ENCODE results near the gene TMEM51. TPM values are rescaled to one million over a fixed set of nuclear protein-coding genes. Genes with fewer than 3 reads are reported as not detected.

TMEM51 gene
- polyA plus RNA-seq, 4 donors = 20.0 to 23.2 (median 20.9) TPM

DNA sequence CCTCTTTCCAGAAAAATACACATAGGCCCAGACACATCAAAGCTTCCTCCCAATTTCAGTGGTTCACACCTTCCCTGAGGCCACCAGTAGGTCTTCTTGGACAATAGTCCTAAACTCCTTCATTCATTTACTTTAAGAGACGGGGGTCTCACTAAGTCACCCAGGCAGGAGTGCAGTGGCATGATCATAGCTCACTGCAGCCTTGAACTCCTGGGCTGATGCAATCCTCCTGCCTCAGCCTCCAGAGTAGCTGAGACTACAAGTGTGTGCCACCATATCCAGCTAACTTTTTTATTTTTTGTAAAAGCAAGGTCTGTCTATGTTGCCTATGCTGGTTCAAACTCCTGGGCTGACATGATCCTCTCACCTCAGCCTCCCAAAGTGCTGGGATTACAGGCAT lies 85.2 kb downstream of the TMEM51 start:
- DNase-seq (ENCODE audit: low read depth in 4 of 4, low spot score in 3 of 4) = no peak

DNA sequence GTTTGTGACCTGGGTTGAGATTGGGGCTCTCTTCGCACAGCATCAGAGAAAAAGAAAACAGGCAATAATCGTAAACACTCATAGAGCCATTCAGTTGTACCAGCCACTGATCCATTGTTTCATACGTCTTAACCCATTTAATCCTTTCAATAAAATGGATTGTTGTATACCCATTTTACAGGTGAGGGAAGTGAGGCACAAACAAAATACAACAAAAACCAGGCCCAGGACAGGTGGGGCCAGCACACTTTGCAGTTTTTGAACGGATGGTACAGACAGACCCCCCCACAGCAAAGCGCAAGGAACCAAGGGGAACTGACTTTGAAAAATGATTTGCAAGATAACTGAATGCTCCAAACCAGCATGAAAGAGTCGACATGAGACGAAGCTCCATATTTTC lies 89.2 kb downstream of the TMEM51 start:
- DNase-seq (ENCODE audit: low read depth in 4 of 4, low spot score in 3 of 4) = no peak

DNA sequence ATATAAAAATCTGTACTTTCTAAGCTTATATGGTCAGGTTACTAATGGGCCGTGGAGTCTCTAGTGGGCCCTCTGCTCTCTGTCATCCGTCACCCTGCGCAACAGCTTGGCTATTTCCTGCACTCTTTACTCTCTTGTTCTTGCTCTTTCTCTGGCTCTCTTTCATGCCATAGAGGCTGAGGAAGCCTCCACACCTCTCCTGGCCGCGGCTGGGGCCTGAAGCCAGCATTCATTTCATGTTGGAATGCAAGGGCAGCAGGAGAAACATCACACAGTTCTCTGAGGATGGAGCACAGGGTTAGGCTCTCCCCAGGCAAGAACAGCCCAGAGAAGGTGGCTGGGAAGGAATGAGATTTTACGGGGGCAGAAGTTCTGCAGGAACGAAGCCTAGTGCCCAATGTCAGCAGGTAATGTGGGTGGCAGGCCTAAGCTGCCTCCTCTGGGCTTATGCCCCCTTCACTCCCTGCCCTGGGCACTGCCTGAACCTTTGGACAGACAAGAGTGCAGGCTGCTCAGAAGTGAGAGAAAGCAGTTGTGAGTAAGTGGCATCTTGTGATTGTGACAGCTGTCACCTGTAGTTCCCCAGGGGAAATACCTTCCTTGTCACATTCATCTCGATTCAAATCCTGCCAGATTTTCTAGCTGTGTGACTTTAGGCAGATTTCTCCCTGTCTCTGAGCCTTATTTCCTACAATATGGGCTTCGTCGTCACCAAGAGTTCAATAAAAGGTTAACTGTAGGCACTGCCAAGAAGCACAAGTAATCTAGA lies 89.9 kb downstream of the TMEM51 start:
- DNase-seq (ENCODE audit: low read depth in 4 of 4, low spot score in 3 of 4) = no peak

DNA sequence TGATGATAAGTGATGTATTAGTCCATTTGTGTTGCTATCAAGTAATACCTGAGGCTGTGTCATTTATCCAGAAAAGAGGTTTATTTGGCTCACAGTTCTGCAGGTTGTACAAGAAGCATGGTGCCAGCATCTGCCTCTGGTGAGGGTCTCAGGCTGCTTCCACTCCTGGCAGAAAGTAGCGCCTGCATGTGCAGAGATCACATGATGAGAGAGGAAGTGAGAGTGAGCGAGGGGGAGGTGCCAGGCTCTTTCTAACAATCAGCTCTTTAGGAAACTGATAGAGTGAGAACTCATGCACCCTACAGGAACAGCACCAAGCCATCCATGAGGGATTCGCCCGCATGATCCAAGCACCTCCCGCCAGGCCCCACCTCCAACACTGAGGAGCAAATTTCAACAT lies 91.3 kb downstream of the TMEM51 start:
- DNase-seq (ENCODE audit: low read depth in 4 of 4, low spot score in 3 of 4) = no peak

DNA sequence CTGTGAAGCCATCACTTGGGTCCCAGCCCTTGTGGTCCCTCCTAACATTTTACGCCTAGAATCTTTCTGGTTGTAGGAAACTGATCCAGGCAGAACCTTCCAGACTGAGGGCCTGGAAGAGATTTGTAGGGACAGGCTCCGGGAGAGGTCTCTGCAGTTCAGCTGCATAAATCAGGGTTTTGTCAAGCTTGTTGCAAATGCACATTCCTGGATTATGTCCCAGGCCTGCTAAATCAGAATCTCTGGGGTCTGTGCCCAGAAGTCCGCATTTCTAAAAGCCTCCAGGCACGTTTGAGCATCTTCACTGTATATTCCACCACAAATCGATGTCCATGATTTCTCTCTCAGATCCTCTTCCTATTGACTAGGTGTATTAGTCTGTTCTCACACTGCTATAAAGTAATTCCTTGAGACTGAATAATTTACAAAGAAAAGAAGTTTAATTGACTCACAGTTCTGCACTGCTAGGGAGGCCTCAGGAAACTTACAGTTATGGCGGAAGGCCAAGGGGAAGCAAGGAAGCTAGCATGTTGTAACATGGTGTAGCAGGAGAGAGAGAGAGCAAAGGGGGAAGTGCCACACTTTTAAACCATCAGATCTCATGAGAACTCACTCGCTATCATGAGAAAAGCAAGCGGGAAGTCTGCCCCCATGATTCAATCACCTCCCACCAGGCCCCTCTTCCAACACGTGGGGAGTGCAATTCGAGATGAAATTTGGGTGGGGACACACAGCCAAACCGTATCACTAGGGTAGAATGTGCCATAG lies 92.2 kb downstream of the TMEM51 start:
- DNase-seq (ENCODE audit: low read depth in 4 of 4, low spot score in 3 of 4) = no peak

DNA sequence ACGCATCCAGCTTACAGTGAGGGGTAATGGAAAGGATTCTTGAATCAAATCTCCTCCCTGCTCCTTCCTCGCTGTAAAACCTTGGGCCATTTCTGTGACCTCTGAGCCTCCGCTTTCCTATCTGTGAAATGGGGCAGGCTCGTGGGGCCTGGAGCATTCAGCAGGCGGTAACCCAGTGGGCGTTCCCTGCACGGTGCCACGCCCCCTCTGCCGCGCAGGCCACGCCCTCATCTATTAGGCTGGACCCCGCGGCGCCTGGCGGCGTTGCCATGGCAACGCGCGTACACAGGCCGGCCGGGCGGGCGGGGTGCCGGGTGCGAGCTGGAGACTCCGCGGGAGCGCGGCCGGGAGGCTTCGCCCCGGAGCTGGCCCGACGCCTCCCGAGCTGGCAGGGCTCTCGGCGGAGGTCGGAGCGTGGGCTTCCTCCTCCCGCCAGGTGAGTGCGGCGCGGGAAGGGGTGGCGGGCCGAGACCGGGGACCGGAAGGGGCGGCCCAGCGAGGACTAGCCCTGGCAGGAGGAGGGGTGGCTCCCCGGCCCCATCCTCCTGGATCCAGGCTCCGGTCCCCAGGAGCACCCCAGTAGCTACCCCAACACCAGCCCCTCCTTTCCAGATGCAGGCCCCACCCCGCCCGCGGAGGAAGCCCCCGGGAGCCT lies 93.5 kb downstream of the TMEM51 start, which contains the start of gene FHAD1:
Gene FHAD1, plus strand, starts transcription at position 264 of the 655 bp plus-strand sequence. CDS start 4,562 bp downstream, outside the sequence.
- peak; percentile 55 to 73 (median 58) for DNase-seq (ENCODE audit: low read depth in 4 of 4, low spot score in 3 of 4)

DNA sequence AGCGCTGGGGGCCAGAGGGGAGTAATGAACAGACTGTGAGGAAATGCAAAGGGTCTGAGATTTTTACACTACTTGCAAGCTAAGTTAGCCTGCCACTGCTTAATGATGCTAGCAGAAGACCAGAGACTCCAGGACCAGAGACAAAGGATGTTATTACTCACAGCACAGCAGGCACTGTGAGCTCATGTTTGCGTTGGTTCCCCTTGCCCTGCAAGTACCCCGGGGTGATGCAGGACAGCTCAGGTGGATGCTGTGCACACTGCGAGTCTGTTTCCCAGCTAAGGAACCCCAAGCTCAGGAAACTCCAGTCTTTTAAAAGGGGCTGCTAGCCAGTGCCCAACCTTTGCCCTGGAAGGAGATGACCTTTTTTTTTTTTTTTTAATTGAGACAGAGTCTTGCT lies 94.7 kb downstream of the TMEM51 start:
- DNase-seq (ENCODE audit: low read depth in 4 of 4, low spot score in 3 of 4) = no peak

DNA sequence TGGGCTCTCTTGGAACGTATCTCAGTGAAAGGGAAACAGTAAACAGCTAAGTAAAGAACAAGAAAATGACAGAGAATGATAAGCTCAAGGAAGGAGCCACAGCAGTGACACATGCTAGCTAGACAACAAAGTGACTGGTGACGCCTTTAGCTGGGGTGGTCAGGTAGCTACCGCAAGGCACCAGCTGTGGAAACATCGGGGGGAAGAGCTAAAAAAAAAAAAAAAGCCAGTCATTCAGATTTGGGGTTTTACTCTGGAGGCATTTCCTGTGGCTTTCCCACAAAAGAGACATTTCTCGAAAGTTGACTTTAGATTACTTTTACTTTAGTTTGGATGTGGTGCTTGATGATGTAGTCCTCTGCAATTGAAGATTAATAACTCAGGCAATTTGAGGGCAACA lies 95.5 kb downstream of the TMEM51 start:
- DNase-seq (ENCODE audit: low read depth in 4 of 4, low spot score in 3 of 4) = no peak

DNA sequence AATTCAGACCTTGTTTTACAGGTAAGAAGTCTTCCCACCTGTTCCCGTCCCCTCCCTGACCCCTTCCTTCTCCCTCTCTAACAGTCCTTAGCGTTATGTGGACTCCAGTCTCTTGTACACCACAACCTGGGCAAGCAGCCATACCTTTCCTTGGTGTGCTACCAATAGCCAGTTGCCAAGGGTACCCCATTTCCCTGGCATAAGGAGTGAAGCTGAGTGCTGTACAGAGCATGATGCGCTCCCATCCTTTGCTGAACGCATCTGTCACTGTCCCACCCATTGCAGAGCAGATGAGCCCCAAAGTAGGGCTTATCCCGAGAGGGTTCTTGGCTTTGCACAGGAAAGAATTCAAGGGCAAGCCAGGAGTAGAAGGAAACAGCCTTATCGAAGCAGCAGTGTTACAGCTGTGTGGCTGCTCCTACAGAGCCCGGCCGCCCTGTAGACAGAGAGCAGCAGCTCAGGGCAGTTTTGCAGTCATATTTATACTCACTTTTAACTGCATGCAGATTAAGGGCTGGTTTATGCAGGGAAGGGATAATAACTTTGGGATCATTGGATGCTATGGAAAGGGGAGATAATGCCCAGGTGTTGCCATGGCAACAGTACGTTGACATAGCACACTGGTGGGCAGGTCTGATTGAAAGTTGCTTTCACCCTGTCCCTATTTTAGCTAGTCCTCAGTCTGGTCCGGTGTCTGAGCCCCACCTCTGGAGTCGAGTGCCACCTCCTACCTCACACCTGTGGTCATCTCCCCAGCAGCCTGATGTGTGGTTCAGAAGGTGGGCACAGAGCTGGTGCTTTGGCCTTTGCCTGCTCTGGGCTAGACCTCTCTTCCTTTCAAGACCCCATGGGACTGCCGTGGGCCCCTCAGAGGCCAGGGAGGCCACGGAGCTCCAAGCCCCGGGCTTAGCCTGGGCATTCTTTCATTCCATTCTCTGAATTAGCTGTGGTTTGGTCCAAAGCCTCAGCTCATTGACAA lies 98.6 kb downstream of the TMEM51 start:
- no peak for DNase-seq (ENCODE audit: low read depth in 4 of 4, low spot score in 3 of 4)

DNA sequence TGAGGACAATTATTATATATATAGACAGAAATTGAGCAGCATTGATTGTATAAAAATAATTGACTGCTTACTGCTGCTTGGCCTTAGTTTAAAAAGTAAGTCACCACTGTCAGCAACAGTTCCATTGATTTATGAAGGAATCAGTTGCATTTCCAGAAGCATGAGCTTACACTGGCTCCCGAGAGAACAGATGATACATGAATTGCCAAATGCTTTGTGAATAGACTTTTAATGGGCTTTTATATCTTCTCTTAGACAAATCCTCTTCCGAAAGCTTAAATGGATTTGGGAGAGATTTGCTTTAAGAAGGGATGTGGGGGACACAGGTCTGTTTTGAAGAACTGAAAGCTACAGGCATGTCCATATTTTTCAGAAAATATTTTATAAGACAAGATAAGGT lies 101.0 kb downstream of the TMEM51 start:
- DNase-seq (ENCODE audit: low read depth in 4 of 4, low spot score in 3 of 4) = no peak

DNA sequence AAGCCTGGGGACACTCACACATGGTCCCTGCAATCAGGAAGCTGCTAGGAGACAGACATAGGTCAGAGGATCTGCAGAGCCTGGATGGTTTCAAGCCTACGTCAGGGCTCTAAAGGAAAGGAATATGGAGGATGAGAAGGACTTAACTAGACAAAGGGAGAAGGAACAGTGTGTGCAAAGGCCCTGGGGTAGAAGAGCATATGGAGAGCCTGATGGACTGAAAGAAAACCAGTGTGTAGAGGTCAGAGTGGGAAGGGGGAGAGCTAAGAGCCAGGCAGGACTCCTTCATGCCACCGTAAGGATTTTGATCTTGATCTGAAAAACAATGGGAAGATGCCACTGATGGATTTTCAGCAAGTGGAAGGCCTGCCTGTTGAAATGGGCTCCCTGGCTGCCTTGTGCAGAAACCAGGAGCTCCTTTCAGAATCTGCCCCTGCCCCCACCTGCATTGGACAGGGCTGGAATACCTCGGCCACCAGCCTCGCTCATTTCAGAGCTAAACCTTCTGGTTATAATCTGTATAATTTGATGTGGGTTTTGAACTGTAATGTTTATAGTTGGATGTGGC lies 102.1 kb downstream of the TMEM51 start:
- DNase-seq (ENCODE audit: low read depth in 4 of 4, low spot score in 3 of 4) = no peak

DNA sequence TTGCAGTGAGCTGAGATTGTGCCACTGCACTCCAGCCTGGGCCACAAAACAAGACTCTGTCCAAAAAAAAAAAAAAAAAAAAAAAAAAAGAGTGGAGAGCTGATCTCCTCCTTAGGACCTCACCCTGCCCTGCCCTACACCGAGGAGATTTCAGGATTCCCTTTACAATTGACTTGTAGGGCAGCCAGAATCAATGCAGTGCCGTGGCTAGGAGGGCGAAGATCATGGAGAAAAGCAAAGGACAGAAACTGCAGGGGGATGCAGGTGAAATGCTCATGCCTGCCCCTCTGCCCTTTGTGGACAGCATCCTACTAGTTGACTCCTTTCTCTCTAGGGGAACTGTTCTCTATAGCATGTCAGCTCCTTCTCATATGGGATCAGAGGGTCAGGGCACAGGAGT lies 103.0 kb downstream of the TMEM51 start:
- no peak for DNase-seq (ENCODE audit: low read depth in 4 of 4, low spot score in 3 of 4)

DNA sequence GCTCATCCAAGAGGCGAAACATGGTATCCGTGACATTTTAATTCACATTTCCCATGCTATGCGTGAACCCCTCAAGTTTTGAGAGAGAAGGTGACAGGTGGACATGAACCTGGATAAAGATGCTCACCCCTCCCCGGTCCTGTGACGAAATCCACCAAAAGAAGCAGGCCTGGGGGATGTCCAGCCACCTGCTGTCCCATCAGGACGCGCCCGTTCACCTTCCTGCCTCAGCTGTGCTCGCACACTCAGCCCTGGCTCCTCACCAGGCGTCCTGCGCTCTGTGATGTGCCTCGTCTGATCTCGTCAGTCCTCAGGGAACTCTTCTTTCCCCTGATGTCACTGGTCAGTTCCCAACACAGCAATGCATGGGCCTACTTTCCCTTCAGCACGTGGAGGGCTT lies 103.8 kb downstream of the TMEM51 start:
- no peak for DNase-seq (ENCODE audit: low read depth in 4 of 4, low spot score in 3 of 4)

DNA sequence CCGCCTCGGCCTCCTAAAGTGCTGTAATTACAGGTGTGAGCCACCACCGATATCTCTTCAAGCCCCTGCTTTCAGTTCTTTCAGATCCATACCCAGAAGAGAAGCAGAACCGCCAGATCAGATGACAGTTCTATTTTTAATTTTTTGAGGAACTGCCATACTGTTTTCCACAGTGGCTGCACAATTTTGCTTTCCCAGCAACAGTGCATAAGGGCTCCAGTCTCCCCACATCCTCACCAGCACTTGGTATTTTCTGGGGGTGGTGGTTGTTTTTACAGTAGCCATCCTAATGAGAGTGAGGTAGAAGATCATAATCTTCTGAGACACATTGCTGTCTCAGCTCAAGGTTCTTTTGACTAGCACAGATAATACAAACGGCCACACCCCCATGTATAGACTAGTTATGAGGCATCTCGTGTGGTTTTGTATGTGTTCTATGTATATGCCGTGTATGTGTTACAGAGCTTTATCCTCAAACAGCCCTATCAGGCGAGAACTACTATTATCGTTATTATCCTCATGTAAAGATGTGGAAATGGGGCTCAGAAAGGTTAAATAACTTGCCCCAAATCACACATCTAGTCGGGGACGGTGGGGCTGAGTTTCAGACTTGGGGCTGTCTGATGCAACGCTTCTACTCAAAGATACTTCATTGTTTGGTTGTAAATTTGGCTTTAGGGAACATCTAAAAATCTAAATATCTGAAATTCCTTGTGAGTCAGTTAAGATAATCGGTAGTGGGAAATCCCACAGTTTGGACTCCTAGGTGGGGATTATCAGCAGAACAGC lies 105.5 kb downstream of the TMEM51 start:
- no peak for DNase-seq (ENCODE audit: low read depth in 4 of 4, low spot score in 3 of 4)

DNA sequence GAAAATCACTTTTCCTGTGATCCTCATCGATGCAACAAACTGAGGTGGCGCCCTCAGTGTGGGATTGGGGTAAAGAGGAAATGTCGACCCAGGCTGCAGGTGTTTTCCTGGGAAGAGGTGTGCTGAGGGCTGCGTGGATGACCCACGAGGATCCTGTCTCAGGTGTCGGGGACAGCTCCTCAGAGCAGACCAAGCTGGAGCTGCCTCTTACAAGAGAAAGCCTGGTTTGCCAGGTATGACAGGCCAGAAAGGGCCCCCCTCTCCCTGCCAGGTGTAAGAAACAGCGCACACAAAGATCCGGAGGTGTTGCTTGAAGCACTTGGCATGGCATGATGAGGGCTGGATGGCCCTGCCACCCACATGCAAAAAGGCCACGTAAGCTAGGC lies 106.1 kb downstream of the TMEM51 start:
- no peak for DNase-seq (ENCODE audit: low read depth in 4 of 4, low spot score in 3 of 4)

DNA sequence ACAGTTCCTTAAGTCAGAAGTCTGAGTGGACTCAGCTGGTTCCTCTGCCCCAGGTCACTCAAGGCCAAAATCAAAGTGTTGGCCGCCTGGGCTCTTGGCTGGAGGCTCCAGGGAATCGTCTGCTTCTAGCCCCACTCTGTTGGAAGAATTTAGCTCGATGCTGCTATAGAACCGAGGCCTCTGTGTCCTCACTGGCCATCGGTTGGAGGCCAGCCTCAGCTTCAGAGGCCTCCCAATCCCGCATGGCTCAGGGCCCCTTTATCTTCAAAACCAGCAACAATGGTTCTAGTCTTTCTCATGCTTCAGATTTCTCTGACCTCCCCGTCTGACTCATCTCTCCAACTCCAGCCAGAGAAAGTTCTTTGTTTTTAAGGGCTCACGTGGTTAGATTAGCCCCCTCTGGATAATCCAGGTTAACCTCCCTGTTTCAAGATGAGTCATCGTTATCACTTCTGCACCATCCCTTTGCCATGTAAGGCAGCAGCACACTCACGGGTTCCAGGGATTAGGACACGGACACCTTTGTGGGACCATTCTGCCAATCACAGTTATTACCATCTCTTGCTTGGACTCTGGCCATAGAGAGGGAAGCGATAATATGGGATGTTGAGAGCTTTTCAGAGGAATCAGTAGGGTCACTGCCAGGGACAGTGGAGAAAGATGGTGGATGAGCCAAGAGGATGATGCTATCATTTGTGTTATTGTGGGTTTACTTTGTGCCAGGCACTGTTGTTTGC lies 107.0 kb downstream of the TMEM51 start:
- DNase-seq (ENCODE audit: low read depth in 4 of 4, low spot score in 3 of 4) = no peak

DNA sequence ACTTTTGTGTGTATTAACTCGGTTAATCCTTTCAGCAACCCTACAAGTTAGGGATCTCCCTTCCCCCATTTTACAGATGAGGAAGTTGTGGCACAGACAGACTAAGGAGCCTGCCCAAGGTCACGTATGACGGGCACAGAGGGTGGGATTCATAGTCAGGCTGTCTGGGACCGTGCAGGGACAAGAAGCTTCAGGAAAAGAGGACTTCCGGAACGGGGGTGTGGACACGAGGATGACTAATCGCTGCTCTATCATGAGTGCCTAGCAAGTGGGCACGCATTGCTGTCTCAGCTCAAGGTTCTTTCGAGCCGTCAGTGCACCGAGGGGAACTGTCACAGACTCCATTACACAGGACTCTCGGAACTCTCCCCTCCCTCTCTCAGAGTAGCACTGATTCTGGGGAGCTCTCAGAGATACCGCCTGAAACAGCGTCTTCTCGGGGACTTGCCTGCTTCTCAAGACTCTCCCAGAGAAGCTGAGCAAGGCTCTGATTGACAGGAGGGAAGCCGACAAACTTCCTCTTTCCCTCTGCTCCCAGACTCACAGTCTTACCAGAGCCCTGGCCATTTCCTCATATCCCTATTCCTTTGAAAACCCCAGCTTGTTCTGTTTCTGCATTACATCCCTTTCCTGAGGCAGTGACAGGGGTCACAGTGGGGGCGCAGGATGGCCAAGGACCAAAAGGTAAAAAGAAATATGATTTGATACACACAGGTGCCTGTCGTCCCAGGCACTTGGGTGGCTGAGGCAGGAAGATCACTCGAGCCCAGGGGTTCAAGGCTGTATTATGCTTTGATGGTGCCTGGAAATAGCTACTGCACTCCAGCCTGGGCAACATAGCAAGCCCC lies 107.8 kb downstream of the TMEM51 start:
- no peak for DNase-seq (ENCODE audit: low read depth in 4 of 4, low spot score in 3 of 4)

DNA sequence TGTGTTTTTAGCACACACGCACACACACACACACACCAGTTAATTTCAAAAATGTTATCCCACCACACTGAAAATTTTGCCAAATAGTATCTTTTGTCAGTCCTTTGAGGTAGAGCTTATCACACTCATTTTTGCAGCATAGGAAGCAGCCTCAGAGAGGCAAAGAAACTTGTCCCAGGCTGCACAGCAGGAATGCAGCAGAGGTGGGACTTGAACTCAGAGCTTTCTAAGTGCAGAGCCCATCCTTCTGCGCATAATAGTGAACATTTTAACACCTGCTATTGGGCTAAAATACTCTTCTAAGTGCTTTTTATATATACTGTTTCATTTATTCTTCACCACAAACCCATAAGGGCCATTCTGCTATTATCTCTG lies 108.4 kb downstream of the TMEM51 start:
- DNase-seq (ENCODE audit: low read depth in 4 of 4, low spot score in 3 of 4) = no peak
